Kidney epithelial cell (primary cell): Measurements from ENCODE around the gene PLEKHG4. TPM values are rescaled to one million over a fixed set of nuclear protein-coding genes. Genes with fewer than 3 reads are reported as not detected.

Experiments used
- DNase-seq: peaks from one replicate; pipeline ENCODE4 v3.0.0-alpha.2; 2010; ENCODE audit warnings: low read depth
- H3K27me3 ChIP-seq: 2 replicates; pipeline ENCODE4 v1.6.0; 2011; ENCODE audit warnings: low read length; ENCODE audit not compliant: control insufficient read depth, insufficient read depth
- H3K36me3 ChIP-seq: 2 replicates; pipeline ENCODE4 v1.5.1; 2011; ENCODE audit warnings: low read length; ENCODE audit not compliant: control insufficient read depth, insufficient read depth
- H3K4me3 ChIP-seq: 2 replicates; pipeline ENCODE4 v1.5.1; 2011; ENCODE audit warnings: low read depth, mild to moderate bottlenecking, control low read depth, low read length
- CTCF ChIP-seq: IDR thresholded peaks from 2 replicates; pipeline ENCODE4 v1.5.1; 2011; ENCODE audit warnings: mild to moderate bottlenecking, moderate library complexity, low read length, control low read depth, inconsistent platforms; ENCODE audit not compliant: insufficient read depth, poor library complexity, severe bottlenecking
- total RNA-seq: library from RNA; depleted of rRNA; stranded (reverse); fragments of >200 nt; gene quantifications from 2 replicates; pipeline ENCODE4 v1.2.3, GENCODE V29; 2015

PLEKHG4 gene
- total RNA-seq, 1 donor from 2014 or later, result 9.7 TPM

GRCh38 chr16:67298277-67298676 is 18.9 kb downstream of the PLEKHG4 start:
- no peak overlapping the region for H3K4me3 ChIP-seq
- no peak for DNase-seq
- TF ChIP-seq CTCF, result no peak
- peaks cover 7% of the 10 kb centered on the region for H3K27me3 ChIP-seq
- H3K36me3 ChIP-seq, result no peaks in the 10 kb centered on the region

GRCh38 chr16:67299269-67299668 is 19.9 kb downstream of the PLEKHG4 start:
- H3K27me3 ChIP-seq, result peaks cover 6% of the 10 kb centered on the region
- TF ChIP-seq CTCF, result no peak
- H3K4me3 ChIP-seq, result no peak overlapping the region
- H3K36me3 ChIP-seq, result no peaks in the 10 kb centered on the region
- DNase-seq, result no peak

- no peak for TF ChIP-seq CTCF
- Histone ChIP-seq H3K27me3 (peaks cover 2% of the 10 kb centered on the region), H3K36me3 (no peaks in the 10 kb centered on the region), H3K4me3 (no peak overlapping the region)
- no peak for DNase-seq
These were observed 21.9 kb downstream of the PLEKHG4 start for GRCh38 chr16:67301080-67301782.

GRCh38 chr16:67302076-67302475 is 22.7 kb downstream of the PLEKHG4 start:
- H3K4me3 ChIP-seq, result no peak overlapping the region
- H3K27me3 ChIP-seq, result peaks cover 2% of the 10 kb centered on the region
- no peaks in the 10 kb centered on the region for H3K36me3 ChIP-seq
- no peak for DNase-seq
- TF ChIP-seq CTCF, result no peak

GRCh38 chr16:67302970-67303369 is 23.6 kb downstream of the PLEKHG4 start:
- Histone ChIP-seq H3K36me3 (no peaks in the 10 kb centered on the region), H3K4me3 (no peak overlapping the region), H3K27me3 (peaks cover 2% of the 10 kb centered on the region)
- no peak for DNase-seq
- TF ChIP-seq CTCF, result no peak

GRCh38 chr16:67304020-67304419 is 24.7 kb downstream of the PLEKHG4 start:
- TF ChIP-seq CTCF, result no peak
- Histone ChIP-seq H3K27me3 (peaks cover 2% of the 10 kb centered on the region), H3K36me3 (no peaks in the 10 kb centered on the region), H3K4me3 (no peak overlapping the region)
- no peak for DNase-seq
